Raji (cell line): ENCODE measurements around the gene RAPGEF3.
A peak's percentile ranks its signal among the peaks of the same experiment; 100 is the strongest.

Source experiments
- POLR2A ChIP-seq: IDR thresholded peaks from 2 replicates; pipeline ENCODE4 v1.6.1; 2011; ENCODE audit warnings: low read depth, low read length, control low read depth; ENCODE audit not compliant: insufficient read depth

Gene RAPGEF3

DNA sequence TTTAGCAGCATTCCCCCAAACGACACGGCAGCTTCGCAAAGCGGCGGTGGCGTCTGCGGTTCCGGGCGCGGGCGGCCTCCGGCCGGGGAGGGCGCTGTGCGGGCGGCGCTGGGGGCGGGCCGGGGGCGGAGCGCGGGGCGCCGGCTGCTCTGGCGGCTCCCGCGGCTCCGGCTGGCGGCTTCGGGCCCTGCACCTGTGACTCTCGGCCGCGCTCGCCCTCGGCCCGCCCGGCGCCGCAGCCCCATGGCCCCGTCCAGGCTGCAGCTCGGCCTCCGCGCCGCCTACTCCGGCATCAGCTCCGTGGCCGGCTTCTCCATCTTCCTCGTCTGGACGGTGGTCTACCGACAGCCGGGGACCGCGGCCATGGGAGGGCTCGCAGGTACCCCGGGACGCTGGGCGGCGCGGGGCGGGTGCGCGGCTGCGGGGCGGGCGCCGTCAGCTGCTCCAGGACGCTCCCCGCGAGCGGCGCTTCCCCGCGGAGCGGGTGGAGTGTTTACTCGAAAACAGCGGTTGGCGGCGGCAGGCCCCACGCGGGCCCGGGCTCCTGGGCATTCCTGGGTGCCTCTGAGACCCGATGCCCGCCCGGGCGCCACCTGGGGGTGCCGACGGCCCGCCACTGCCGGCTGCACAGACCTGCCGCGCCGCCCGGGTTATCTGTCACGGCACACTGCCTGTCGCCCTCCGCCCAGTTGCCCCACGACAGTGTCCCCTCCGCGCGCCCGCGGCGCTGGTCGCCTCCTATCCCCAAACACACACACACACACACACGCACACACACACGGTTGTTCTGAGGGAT is 14.6 kb upstream of the RAPGEF3 start, which contains the start of gene SLC48A1:
SLC48A1 (plus strand) TSS at position 177 of the 796 bp plus-strand sequence; CDS start at position 244, 67 bp downstream.
- peak; percentile 72 for TF ChIP-seq POLR2A

DNA sequence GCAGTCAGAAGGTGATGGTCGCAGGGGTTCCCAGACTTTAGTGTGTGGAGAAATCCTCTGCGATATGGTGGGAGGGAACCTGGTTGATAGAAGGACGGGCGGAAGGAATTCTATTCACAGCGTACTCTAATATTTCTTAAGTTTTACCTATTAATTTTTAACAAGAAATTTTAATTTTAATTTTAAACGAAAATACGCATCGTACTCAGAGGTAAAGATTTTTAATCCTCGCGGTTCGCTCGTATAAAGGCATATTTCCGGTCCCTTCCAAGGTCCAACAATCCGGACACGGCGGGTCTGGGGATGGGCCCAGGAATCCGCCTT is 14.0 kb upstream of the RAPGEF3 start:
- no peak for TF ChIP-seq POLR2A

- TF ChIP-seq POLR2A: no peak
Observed at GRCh38 chr12:47772094-47772660, 13.5 kb upstream of the RAPGEF3 start.

- no peak for TF ChIP-seq POLR2A
Observed at GRCh38 chr12:47771304-47771703, 12.6 kb upstream of the RAPGEF3 start.

DNA sequence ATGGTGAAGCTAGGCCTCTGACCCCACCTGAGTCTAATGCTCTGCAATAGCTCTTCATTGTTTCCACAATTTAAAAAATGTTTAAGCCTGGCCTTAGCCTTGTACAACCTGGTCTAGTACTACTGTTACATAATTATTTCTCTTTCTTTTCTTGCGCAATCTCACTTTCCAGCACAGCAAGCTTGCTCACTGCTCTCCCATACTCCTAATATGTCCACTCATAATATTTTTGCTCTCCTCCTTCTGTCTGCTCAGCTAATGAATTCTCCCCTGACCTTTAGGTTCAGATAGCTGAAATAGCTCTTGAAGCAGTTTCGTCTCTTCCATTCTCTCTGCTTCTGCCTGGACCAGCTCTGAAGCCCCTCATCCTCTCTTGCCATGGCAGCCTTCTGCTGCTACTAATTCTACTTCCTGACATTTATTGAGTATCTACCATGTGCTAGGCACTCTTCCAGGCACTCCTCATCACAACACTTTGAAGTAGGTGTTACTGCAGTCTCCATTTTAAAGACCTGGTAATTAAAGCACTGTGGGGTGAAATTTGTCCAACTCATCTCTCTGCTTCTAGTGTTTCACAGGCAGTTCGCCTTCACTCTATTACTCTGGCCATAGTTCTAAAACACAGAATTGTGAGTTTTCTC is 11.5 kb upstream of the RAPGEF3 start:
- no peak for TF ChIP-seq POLR2A

DNA sequence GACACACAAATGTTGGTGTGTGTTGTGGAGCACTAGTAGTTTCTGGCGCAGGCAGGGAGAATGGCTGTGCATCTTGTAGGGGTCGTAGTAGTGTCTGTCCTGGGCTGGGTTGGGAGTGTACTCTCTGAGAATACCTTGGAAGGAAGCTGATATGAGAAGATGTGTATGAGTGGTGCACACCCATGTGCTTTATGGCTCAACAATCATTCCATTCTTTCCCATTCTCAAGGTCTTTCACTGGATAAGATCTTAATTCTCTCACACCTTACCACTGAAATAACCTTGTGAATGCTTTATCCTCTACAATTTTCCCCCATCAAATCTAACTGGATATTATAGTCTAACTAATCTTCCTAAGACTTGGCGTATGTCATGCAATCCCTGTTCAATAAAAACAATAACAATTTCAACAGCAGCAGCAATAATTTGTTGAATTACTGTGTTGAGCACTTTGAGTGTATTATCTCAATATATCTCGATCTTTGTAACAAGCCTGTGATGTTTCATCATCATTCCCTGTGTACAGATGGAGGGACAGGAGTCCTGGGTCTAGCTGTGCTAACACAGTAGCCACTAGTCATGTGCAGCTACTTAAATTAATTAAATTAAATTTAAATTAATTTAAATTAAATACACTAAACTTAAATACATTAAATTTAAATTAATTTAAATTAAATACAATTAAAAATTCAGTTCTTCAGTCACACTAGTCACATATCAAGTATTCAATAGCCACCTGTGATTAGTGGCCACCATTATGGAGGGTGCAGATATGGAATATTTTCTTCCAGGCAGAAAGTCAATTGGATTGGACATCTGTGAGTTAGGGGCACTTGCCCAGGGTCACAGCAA is 10.8 kb upstream of the RAPGEF3 start:
- no peak for TF ChIP-seq POLR2A

DNA sequence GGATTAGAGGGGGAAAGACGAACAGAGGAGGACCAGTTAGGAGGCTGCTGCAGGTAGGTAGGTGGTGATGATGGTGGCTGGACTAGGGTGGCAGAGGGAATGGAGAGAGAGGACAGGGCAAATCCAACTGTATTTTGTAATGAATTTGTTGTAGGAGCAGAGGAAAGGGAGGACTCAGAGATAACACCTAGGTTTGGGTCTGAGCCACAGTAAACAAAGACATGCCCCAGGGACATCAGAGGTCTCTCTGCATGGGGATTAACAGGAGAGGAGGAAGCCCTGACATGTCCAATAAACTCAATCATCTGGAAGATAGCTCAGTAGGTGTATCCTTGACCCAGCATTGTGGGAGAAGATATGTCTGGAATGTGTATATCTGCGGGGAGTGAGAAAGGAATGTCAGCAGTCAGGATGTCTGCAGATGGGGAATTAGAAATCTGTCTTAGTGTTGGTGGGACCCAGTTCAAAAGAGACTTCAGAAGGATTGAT is 9.7 kb upstream of the RAPGEF3 start:
- TF ChIP-seq POLR2A: no peak

- TF ChIP-seq POLR2A: no peak
Observed at GRCh38 chr12:47767216-47767724, 8.6 kb upstream of the RAPGEF3 start.

- TF ChIP-seq POLR2A: no peak
Observed at GRCh38 chr12:47766502-47767215, 8.0 kb upstream of the RAPGEF3 start.

DNA sequence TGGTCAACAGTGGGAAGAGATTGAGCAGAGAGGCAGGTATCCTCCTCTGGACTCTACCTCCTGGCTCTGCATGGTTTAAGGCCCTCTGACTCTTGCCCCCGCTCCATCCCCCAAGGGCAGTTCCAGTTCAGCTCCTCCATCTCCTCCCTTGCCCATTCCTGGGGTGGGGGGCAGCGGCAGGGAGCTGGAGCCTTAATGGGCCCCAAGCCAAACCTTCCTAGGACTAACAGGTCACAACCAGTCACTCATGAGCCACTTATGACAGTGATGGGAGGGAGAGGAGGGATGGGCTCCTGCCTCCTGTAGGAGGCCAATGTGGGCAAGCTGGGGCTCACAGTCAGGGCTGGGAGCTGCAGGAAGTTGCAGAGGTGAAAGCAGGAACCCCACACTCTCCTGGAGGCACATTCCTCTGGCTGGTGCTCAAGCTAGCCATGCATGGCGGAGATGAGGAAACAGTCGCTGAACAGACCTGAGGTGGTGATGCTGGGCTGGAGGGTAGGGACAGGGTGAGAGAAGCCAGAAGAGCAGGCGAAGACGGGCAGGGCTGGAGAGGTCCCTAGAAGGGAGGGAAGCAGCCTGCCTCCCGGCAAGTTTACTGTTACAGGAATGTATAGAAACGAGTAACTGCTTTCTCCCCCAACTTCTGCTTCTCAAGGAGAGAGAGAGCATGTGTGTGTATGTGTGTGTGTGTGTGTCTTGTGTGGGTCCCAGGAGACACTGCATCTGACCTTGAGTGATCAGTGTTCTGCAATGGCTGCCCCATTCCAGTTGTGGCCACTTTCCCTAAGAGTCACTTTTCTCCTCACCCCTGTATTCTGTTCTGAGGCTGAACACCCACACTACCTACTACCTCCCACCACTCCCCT is 5.0 kb upstream of the RAPGEF3 start:
- TF ChIP-seq POLR2A: no peak

DNA sequence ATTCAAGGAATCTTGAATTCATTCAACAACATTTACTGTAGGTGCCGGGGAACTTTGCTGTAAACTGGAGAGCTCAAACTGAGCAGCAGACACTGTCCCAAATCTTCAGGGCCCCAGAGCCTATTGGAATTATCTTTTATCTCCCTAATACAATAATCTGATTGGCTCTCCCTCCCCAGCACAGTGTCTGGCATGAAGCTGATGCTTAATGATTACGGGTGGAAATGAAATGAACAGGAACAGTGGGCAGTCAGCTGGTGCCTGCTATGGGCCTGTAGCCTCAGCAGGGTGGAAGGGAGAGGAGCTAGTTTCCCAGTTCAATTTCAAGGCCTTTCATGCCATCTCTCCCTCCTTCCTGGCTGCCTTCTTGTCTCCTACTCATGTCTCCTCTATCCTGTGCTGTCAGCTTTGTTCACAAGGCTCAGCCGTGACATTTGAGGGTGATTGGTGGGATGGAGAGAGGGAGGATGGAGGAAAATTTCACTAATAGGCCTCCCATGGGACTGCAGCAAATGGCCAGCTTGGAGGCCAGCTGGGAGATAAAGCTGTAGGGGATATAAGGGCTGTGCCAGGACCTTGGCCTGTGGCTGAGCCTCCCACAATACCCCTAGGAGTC is 4.3 kb upstream of the RAPGEF3 start:
- no peak for TF ChIP-seq POLR2A

- no peak for TF ChIP-seq POLR2A
Observed at GRCh38 chr12:47758584-47758833, 171 bp downstream of the RAPGEF3 start.

DNA sequence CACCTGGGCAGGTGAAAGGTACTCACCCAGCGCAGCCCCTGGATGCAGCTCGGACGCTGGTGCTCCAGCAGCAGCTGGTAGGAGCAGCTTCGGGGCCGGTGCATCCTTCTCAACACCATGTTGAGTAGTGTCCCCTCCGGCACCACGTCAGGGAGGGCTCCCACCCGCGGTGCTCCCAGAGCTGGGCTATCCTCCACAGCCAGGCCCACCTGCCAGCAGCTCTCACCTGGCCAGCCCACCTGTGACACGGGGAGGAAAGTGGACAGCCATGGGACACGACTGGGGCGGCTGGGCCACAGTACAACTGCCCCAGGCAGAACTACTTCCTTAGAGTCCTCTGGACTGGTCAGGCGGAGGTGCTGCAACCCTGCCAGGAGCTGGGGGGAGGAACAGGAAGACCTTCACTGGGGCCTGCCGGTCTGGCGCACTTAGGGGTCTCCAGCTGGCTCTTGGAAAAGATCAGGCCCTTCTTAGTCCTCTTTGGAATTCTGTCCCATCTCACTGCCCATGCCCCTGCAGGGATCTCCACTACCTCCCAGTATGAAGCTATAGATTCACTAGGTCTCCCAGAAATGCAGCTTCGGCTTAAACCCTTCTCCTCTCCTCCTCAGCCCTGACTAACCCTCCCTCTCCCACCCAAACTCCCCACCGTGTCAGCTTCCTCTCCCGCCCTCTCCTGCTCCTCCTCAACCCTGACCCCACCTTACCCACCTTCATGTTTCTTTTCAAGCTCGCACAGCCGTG is 668 bp downstream of the RAPGEF3 start:
- no peak for TF ChIP-seq POLR2A

DNA sequence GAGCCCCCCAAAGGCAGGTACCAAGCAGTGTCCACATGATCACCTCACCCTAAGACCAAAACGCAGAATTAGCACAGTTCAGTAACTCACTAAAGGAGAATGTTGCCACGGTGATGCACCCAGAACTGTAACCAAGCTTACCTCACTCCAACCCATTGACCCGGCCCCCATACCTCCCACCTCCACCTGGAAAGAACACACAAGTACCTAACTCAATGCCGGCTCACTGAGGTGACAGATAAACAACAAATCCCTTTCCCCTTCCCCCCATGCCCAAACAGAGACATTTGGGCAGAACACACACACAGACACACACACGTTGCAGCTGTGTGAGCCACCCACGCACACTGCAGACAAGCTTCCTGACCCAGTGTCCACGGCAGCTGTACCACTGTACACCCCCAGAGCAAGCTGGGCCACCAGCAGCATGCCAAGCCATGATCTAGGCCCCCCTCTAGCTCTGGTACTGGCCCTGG is 1.3 kb downstream of the RAPGEF3 start:
- TF ChIP-seq POLR2A: no peak
